Pulmonary artery endothelial cell (primary cell): ENCODE data around the gene COPG2. TPM values are rescaled to one million over a fixed set of nuclear protein-coding genes. Genes with fewer than 3 reads are reported as not detected.
"Not testable (repeated sequence)": the region's sequence is repeated elsewhere in the genome, so short reads cannot be mapped to it uniquely, and the experiment has no call there.

ENCODE experiments used
- DNase-seq: peaks from one replicate; pipeline ENCODE4 v3.0.0-alpha.2; 2011; ENCODE audit warnings: low read depth, low spot score
- total RNA-seq: library from RNA; depleted of rRNA; stranded (reverse); fragments of >200 nt; gene quantifications from 2 replicates; pipeline ENCODE4 v1.2.3, GENCODE V29; 2014

The COPG2 gene
- total RNA-seq, 1 donor from 2014 or later, result 22.2 TPM

GRCh38 chr7:130649004-130649790 is 19.4 kb downstream of the COPG2 start:
- no peak for DNase-seq

- no peak for DNase-seq
These were observed 20.0 kb downstream of the COPG2 start for GRCh38 chr7:130648580-130648979.

- DNase-seq, result no peak
These were observed 26.2 kb downstream of the COPG2 start for GRCh38 chr7:130642383-130642782.

GRCh38 chr7:130641497-130641896 is 27.1 kb downstream of the COPG2 start:
- no peak for DNase-seq

GRCh38 chr7:130641040-130641439 is 27.5 kb downstream of the COPG2 start:
- DNase-seq, result no peak

GRCh38 chr7:130639388-130639787 is 29.2 kb downstream of the COPG2 start:
- DNase-seq, result no peak

GRCh38 chr7:130632111-130632510 is 36.4 kb downstream of the COPG2 start:
- DNase-seq, result no peak

GRCh38 chr7:130628901-130629300 is 39.6 kb downstream of the COPG2 start:
- no peak for DNase-seq

- DNase-seq, result no peak
These were observed 40.8 kb downstream of the COPG2 start for GRCh38 chr7:130627775-130628174.

GRCh38 chr7:130622866-130623265 is 45.7 kb downstream of the COPG2 start:
- no peak for DNase-seq

- no peak for DNase-seq
These were observed 53.0 kb downstream of the COPG2 start for GRCh38 chr7:130615583-130615982.

GRCh38 chr7:130614449-130614848 is 54.1 kb downstream of the COPG2 start:
- no peak for DNase-seq

- DNase-seq, result no peak
These were observed 57.3 kb downstream of the COPG2 start for GRCh38 chr7:130611218-130611617.

- DNase-seq, result not testable (repeated sequence)
These were observed 61.5 kb downstream of the COPG2 start for GRCh38 chr7:130607066-130607465.

GRCh38 chr7:130606161-130606560 is 62.4 kb downstream of the COPG2 start:
- no peak for DNase-seq

GRCh38 chr7:130598056-130598455 is 70.5 kb downstream of the COPG2 start:
- no peak for DNase-seq

- no peak for DNase-seq
These were observed 72.6 kb downstream of the COPG2 start for GRCh38 chr7:130595986-130596385.

GRCh38 chr7:130593033-130593432 is 75.5 kb downstream of the COPG2 start:
- no peak for DNase-seq

GRCh38 chr7:130591464-130591863 is 77.1 kb downstream of the COPG2 start:
- not testable (repeated sequence) for DNase-seq

- DNase-seq, result not testable (repeated sequence)
These were observed 82.6 kb downstream of the COPG2 start for GRCh38 chr7:130585932-130586331.

GRCh38 chr7:130575110-130575509 is 93.4 kb downstream of the COPG2 start:
- DNase-seq, result not testable (repeated sequence)

GRCh38 chr7:130570144-130570543 is 98.4 kb downstream of the COPG2 start:
- not testable (repeated sequence) for DNase-seq

- DNase-seq, result no peak
These were observed 101.7 kb downstream of the COPG2 start for GRCh38 chr7:130566898-130567280.
